Stimulated activated CD8-positive, alpha-beta memory T cell treated with anti-CD3 and anti-CD28 coated beads, Interleukin-7, amount 100 ng/mL, for 1 hour (primary cell): ENCODE results near the gene CORO2B.
A peak's percentile ranks its signal among the peaks of the same experiment; 100 is the strongest.

Experiments
- DNase-seq, 2 donors: peaks; one replicate each; pipeline ENCODE4 v3.0.0-alpha.2; 2020; ENCODE audit warnings: low read depth in 2 of 2

CORO2B gene, protein sequence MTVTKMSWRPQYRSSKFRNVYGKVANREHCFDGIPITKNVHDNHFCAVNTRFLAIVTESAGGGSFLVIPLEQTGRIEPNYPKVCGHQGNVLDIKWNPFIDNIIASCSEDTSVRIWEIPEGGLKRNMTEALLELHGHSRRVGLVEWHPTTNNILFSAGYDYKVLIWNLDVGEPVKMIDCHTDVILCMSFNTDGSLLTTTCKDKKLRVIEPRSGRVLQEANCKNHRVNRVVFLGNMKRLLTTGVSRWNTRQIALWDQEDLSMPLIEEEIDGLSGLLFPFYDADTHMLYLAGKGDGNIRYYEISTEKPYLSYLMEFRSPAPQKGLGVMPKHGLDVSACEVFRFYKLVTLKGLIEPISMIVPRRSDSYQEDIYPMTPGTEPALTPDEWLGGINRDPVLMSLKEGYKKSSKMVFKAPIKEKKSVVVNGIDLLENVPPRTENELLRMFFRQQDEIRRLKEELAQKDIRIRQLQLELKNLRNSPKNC

DNA sequence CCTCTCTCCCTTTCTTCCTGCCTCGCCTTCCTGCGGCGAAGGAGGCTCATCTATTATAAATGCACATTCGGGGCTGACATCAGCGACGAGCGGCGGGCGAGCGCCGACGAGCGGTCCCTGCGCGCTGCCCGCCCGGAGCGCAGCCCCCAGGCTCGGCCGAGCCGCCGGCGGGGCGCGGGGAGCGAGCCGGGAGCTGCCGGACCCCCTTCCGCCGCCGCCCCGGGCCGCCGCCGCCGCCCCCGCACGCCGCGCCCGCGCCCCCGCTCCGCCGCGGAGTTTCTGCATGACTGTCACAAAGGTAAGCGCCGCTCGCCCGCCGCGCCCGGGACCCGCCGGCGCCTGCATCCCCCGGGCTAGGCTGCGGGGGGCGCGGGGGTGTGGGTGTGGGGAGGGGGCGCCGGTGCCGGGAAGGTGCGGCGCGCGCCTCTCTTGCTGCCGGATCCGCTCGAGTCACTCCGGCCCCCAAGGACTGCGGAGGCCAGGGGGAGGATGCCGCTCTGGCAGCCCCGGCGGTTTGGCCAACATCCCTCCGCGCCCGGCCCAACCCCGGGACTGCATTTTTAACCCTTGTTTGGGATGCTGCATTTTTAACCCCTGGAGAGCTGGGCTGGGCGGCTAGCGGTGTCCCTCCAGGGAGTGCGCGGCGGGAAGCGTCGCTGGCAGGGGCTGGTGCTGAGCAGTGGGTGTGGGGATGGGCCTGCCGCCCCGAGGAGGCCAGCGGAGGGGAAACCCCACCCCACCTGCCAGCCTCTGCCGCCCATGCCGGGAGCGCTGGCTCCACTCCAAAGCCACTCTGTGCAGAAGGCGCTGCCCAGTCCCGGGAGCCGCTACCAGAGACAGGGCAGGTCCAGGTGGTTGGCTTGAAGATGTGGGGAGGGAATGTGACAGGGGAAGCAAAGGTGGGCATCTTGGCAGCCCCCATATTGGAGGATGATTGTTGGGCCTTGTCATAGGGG lies at the start of gene CORO2B:
Gene CORO2B (plus strand): TSS at position 14 of the 956 bp plus-strand sequence. CDS start 270 bp downstream, at position 284.
- DNase-seq: no peak

DNA sequence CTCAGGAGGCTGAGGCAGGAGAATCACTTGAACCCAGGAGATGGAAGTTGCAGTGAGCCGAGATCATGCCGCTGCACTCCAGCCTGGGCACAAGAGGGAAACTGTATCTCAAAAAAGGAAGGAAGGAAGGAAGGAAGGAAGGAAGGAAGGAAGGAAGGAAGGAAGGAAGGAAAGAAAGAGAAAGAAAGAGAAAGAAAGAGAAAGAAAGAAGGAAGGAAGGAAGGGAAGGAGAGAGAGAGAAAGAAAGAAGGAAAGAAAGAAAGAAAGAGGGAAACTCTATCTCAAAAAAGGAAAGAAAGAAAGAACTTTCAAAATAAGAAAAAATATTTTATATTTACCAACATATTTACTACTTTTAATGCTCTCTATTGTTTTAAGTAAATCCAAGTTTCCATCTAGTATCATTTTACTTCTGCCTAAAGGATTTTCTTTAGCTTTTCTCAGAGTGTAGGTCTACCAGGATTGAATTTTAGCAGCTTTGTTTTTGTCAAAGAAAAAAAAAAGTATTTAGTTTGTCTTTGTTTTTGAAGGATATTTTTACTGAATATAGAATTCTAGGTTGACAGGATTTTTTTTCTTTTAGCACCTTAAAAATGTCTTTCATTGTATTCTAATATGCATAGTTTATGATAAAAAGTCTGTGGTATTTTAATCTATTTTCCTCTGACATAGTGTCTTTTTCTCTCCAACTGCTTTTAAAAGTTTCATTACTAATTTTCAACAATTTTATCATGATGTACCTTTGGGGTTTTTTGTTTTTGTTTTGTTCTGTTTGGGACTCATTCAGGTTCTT lies 47.2 kb upstream of the CORO2B start:
- no peak for DNase-seq

DNA sequence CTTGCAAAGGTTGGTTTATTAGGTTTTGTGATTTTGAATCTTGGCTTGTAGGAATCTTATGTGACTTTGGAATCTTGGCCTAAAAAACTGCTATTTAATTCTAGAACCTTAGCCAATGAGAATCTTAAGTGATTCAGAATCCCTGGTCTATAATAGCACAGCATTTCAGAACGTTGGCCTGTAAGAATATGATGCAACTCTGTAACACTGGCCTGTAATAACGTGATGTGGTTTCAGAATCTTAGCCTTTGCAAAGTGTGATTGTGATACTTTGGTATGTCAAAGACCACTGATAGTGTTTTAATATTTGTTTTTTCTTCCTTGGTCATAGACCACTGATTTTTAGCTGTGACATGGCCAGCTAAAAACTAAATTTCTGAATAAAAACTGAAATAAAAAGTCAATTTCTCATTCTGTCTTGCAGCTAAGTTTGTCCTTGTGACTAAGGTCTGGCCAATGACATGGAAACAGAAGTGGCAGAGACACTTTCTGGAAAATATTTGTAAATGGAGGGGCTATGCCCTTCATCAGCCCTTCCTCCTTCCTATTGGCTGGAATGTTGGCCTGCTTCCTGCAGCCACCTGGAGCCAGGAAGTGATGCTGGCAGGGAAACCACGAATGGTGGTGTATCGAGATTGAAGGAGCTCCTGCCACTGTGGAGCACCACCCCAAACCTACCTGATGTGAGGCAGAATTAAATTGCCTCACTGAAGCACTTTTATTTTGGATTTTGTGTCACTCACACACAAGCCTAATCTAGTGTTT lies 42.3 kb upstream of the CORO2B start:
- no peak for DNase-seq

DNA sequence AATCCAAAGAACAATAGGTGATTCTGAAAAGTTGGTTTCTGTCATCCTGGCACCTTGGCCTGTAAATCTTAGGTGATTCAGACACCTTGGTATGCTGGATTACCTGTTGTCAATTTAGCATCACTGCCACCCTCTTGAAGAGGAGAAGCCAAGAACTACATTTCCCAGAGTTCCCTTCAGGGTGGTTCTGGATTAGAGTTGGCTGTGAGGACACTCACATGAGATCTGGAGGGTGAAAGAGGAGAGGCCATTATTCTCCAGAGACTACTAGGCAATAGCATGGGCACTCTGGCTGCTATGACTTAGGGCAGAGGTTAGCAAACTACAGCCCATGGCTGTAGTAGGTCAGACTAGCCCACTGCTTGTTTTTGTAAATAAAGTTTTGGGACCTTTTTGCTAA lies 41.7 kb upstream of the CORO2B start:
- no peak for DNase-seq

DNA sequence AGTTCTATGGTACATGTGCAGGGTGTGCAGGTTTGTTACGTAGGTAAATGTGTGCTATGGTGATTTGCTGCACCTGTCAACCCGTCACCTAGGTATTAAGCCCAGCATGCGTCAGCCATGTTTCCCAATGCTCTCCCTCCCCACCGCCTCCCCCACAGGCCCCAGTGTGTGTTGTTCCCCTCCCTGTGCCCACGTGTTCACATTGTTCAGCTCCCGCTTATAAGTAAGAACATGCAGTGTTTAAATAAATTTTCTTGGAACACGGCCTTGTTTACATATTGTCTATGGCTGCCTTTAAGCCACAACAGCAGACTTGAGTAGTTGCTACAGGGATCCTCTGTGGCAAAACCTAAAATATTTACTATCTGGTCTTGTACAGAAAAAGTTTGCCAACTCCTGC lies 41.3 kb upstream of the CORO2B start:
- no peak for DNase-seq

DNA sequence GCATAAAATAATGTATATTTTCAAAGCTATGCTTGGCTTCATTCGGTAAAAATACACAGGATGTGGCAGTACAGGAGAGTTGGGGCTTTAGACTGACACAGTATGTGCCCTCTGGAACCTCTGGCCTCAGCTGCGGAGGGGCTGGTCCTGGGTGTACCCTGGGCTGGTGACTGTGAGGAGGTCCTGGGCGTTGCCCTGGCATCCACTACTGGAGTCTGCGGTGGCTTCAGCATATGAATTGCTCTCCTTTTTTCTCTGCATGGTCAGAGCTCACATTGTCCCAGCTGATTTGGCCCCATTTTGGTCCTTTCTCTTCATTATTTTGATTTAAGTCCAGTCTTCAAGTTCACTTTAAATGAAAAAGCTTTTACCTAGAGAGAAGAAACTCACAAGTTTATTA lies 40.5 kb upstream of the CORO2B start:
- no peak for DNase-seq

DNA sequence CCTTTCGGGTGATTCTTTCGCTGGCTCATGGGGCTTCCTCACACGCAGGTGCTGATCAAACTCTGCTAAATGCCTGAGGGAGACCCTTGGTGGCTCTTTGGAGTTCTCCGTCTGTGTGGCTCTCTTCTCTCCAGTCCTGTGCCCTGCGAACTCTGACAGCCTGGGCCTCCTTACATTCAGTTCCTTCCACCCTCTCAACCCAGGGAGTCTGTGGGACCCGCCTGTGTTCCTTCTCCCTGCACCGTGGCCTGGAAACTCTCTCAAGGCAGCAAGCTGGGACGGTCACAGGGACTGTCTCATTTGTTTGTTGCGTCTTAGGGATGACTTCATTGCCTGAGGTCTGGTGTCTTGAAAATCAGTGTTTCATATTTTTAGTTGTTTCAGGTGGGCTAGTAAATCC lies 37.0 kb upstream of the CORO2B start:
- DNase-seq: no peak

DNA sequence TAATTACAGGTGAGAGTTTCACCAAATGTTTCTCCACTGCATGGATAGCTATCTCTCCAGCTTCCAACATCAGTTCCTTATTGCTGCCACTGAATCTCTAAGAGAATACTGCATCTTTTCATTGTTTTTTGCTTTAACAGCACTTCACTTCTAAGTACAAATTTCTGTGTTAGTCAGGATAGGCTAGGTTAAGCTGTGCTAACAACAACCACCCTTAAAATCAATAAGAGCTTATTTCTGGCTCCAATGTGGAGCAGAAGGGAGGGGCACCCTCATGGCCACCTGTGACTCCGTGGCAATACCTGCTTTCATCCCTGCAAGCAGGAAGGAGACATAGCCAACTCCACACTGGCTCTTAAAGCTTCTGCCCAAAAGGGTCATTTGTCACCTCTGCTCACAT lies 36.4 kb upstream of the CORO2B start:
- DNase-seq: no peak

DNA sequence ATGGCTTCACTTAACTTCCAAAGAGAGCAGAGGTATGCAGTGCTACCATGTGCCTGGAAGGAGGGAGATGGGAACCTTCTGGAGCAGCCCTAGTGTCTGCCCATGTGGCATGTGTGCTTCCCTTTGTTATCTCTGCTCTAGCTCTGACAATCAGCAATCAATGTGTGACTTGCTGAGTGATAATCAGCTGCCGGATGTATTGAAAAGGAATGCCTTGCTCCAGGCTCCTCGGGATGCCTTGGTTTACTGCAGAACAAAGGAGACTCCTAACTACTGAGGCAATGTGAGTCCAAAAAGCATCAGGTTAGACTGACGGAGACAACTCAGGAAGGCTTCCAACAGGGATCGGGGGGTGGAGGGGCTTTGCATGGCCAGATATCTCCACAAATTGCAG lies 36.0 kb upstream of the CORO2B start:
- DNase-seq: no peak

DNA sequence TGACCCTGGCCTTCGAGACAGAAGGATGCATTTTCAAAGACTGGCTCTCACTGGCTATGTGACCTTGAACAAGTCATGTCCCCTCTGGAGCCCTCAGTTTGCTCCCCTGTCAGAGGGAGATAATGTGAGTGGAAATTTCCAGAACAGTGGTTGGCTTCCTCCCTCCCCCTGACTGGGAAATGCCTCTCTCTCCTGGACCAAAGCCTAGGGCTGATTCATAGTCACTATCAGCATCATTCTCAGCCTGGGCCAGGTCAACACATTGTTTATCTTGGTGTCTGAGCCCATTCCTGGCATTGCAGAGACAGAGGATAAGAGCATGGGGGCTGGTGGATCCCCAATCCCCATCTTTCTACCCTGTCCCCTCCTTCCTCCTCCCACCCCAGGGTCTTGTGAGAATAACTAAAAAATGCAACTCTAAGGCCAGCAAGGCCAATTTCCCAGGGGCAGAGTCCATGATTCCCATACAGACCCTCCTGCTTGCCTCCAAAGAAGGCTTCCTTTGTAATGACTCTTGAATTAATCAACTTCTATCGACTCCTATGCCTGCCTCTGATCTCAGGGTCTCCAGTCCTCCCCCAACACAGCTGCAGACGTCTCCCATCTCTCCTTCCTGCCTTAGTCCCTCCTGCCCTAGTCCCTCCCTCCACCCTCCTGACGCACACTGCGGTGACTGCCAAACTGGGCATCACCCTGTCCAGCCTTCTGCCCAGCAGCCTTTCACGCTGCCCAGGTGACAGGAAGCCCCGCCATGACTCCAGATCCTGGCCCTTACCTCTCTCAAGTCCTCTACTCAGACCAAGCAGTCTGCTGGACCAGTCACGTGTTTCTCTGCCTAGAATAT lies 35.4 kb upstream of the CORO2B start:
- DNase-seq: no peak

DNA sequence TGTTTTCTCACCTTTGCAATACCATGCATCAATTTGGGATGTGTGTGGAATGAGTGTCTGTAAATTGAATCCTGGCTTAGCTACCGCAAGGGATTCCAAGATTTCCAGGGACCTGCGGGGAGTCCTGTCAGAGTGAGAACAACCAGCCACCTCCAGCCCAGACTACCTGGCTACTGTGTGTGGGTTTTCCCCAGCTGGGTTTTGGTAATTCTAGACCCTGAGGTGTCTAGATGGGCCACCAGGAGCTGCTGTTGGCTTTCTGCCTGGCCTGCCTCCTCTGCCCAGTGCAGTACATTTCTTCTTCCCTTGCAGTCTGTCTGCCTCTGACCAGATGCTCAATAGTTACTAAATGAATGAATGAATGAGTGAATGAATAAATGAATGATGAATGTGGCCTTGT lies 32.5 kb upstream of the CORO2B start:
- DNase-seq: no peak

DNA sequence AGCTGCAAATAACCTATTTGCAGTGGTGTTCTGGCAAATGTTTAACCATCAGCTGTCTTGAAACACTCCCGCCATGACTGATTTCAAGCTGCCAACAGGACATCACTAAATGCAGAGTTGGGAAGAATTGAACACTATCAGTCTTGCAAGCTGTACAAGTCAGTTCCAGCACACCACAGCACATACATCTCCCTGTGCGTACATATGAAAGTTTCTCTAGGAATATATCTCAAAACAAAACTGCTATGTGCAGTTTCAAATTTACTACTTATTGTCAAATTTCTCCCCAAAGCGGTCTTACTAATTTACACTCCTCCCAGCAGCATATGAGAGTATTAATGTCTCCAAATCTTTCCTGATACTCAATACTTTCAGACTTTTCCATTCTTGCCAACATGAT lies 30.4 kb upstream of the CORO2B start:
- DNase-seq: no peak

DNA sequence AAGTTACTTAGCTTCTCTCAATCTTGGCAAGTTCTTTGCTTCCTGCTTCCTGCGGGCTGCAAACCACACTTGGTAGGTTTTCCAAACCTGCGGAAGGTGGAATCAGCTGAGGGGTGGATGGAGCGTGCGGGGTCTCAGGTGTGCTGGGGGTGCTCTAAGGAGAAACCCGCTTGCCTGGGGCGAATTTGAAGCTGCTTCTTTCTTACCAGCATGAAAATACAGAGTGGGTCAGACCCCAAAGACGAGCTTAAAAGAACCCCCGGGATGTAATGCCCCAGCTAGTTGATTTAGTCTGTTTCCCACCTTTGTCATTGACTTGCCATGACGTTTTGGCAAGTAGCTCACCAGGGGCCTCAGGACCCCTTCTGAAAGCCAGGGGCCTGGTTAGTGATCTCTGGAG lies 28.8 kb upstream of the CORO2B start:
- DNase-seq: no peak

DNA sequence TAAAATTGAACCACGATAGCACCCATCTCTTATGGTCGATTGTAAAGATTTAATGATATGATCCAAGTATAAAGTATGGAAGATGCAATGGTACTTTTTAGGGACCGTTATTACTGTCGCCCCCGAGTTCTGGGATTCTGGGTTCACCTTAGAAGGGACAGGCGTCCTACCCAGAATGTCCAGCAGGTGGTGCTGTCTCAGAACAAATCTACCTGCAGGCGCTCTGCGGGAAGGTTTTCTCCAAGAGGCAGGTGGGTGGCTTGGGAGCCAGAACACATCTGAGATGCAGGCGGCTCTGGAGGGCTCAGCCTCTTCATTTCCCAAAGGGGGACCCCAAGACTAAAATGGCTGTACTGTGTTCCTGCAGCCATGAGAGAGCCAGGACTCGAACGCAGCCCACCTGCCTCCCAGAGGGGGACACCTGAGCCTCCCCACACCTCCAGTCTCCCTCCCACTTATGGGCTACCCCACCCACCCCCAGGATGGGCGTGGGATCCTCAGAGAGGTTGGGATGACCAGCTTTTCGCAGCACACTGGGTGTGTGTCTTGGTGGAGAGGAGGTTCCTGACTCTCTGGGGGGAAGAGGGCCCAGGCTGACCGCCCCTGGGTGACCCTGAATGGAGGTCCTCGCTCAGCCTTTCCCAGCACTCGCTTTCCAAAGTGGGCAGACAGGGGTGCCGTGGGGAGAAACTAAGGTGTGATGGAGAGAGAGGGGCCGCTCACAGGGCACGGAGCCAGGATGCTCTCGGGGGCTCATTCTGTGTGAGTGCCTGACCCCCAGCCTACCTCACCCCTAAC lies 28.1 kb upstream of the CORO2B start:
- peak; percentile 48 to 75 for DNase-seq

DNA sequence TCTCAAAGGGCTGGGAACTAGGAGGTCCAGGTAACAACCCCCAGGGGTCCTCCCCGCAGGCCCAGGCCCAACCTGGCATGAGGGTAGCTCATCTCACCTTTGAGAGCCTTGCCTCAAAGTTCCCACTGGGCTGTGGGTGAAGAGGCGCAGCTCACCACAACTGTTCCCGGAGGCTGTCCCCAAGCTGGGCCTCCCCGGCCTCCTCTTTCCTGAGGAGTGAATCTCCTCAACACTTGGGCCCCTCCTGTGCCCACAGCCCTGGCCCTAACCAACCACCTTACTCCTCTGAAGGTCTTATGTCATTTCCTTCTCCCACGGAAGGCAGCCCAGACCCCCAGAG lies 27.5 kb upstream of the CORO2B start:
- DNase-seq: no peak

DNA sequence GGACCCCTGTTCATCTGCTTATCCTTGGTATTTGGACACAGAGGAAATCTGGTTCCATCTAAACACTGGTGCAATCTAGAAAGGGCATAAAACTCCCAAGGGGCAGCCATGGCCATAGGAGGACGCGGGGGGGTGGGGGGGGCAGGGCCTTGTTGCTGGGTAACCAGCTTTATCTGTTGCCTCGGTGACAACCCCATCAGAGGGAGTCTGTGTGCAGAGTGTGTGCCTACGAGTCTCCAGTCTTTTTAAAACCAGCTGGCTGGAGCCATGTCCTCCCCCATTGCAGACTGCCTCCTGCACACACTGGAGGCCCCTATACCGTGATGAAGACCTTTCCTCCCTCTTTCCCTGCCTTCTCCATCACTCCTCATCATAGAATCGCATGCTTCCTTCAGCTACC lies 26.4 kb upstream of the CORO2B start:
- no peak for DNase-seq

DNA sequence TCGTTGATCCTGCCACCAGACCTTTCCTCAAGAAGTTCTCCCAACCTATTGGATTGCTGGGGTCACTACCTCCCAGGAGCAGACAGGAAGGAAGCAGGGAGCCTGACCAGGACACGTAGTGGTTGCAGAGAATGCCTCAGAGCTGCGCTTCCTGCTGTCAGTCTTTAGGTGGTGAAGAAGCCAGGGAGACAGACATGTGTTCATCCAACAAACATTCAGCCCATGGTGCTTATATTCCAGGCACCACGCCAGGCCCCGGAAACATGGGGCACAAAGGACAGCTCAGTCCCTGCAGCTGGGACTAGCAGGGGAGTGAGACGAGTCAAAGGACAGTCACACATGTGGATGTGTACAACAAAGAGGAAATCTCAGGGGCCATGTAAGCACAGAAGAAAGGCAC lies 26.0 kb upstream of the CORO2B start:
- DNase-seq: no peak

DNA sequence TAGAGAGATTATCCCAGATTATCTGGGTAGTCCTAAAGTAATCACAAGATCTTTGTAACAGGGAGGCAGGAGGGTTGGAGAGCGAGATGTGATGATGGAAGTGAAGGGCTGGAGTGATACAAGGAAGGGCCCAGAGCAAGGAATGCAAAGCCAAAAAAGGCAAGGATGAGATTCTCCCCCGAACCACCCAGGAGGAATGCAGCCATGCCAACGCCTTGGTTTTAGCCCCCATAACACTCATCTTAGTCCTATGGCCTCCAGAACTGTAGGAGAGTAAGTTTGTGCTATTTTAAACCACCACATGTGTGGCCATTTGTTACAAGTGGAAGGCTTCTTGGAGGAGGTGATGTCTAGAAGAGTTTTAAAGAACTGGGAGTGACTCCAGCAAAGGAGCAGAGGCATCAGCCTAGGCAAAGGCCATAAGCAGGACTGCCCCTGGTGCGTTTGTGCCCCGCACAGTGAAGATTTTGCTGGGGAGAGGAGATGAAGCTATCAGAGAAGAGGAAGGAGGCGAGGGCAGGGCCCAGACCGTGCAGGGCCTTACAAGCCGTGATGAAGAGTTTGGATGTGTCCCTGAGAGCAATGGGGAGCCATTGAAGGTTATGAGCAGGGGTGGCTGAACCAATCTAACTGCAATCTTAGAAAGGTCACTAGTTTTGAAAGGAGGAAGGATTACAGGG lies 25.3 kb upstream of the CORO2B start:
- DNase-seq: no peak
